TTC549 (cell line): ENCODE data around the gene STK31.
"Not testable (repeated sequence)": the region's sequence is repeated elsewhere in the genome, so short reads cannot be mapped to it uniquely, and the experiment has no call there.

Source experiments
- FAIRE-seq: peaks from 2 replicates; lab custom pipeline; 2012; peaks lifted over from hg19 to GRCh38; lab: Jason Lieb, UNC

STK31 gene, protein sequence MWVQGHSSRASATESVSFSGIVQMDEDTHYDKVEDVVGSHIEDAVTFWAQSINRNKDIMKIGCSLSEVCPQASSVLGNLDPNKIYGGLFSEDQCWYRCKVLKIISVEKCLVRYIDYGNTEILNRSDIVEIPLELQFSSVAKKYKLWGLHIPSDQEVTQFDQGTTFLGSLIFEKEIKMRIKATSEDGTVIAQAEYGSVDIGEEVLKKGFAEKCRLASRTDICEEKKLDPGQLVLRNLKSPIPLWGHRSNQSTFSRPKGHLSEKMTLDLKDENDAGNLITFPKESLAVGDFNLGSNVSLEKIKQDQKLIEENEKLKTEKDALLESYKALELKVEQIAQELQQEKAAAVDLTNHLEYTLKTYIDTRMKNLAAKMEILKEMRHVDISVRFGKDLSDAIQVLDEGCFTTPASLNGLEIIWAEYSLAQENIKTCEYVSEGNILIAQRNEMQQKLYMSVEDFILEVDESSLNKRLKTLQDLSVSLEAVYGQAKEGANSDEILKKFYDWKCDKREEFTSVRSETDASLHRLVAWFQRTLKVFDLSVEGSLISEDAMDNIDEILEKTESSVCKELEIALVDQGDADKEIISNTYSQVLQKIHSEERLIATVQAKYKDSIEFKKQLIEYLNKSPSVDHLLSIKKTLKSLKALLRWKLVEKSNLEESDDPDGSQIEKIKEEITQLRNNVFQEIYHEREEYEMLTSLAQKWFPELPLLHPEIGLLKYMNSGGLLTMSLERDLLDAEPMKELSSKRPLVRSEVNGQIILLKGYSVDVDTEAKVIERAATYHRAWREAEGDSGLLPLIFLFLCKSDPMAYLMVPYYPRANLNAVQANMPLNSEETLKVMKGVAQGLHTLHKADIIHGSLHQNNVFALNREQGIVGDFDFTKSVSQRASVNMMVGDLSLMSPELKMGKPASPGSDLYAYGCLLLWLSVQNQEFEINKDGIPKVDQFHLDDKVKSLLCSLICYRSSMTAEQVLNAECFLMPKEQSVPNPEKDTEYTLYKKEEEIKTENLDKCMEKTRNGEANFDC

DNA sequence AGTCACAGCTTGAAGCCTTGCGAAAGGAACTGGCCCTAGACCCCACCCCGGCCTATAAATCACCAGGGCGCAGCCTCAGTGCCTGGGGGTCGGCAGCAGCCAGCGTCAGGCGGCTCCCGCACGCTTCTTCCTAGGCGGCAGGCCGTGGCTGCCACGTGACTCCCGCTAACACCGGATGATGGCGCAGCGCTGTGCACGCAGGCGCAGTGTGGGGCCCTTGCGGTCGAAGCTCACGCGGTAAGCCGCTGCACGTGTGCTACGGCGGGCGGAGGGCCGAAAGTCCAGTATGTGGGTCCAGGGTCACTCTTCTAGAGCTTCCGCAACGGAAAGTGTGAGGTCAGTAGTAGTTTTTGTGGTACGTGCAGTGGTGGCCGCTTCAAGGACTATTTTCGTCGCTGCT, at the start of gene STK31:
Gene STK31 (plus strand): TSS at position 220 of the 400 bp plus-strand sequence. CDS start 67 bp downstream, at position 287.
- no peak for FAIRE-seq

DNA sequence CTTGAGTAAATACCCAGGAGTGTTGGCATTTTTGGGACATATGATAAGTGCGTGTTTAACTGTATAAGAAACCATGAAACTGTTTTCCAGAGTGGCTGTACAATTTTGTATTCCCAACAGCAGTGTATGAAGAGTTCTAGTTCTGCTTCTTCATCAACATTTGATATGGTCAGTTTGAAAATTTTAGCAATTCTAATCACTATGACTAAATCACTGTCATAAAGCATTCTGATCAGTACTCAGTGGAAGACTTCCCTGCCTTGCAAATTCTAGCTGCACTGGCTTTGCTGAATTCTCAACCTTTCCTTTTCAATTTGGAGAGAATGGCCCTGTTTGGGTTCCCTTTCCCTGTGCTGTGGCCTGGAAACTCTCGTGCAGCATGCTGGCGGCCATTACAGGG, 48.6 kb upstream of the STK31 start:
- FAIRE-seq = no peak

DNA sequence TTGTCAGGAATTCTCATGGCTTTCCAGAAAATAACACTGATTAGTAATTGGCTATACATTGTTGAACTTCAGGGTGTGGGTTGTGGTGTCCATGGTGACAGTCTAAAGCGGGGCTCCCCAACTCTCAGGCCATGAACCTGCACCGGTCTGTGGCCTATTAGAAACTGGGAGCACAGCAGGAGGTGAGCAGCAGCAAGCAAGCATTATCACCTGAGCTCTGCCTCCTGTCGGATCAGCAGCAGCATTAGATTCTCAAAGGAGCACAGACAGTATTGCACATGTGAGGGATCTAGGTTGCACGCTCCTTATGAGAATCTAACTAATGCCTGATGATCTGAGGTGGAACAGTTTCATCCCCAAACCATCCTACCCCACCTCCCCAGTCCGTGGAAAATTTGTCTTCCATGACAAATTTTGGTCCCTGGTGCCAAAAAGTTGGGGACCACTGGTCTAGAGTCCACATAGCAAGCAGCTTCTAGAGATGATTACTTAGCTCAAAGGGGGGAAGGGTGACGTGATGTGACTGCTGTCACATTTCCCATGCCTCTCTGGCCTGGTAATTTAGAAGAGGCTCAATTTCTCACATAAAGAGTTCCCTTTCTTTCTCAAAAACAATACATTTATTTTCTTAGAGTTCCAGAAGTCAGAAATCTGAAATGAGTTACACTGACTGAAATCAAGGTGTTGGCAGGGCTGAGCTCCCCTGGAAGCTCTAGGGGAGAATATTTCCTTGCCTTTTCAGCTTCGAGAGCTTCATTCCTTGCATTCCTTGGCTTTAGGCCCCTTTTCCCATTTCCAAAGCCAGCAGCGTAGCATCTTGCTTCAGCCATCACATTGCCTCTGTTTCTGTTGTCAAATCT, 47.7 kb upstream of the STK31 start:
- no peak for FAIRE-seq

DNA sequence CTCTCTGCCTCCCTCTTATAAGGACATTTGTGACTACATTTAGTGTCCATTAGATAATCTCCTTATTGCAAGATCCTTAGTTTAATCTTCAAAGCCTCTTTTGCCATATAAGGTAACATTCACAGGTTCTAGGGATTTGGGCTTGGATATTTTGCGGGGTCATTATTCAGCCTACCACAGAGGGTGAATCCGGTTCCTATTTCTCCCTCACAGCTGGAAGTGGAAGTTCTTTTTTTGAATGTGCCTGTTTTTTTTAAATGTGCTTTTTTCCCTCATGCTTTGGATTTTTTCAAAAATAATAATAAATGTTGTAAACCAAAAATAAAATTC, 47.1 kb upstream of the STK31 start:
- FAIRE-seq = no peak

DNA sequence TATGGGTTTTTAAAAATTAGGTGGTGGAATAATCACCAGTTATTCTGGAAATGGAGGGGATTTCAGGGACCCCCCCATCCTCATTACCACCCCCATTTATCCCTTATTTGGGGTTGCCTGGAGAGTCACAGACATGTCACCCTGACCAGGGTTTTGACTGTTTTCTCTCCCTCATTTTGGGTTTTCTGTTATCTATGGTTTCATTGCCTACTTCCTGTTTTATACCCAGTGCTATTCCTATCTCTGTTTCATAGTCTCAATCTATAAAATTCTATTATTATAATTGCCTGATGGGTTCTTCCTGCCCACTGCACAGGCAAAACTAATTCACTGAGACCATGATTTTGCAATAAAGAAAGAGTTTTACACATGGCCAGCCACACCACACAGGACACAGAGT, 45.9 kb upstream of the STK31 start:
- FAIRE-seq = no peak

DNA sequence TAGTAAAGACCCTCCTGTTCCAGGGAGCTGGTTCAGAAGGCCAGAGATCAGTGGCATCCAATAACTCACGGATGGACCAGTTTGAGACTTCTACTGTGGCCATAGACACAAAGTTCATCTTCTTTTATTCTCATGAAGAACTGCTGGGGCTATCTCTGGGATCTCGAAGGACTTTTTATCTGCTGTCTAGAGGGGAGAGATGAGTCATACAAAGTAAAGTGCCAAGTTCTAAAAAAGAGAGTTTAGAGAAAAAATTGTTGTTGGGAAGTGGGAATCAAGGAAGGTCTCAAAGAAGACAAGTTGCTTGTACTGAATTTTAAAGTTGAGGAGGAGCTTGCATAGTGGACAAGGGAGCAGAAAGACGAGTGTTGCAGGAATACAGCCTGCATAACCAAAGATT, 38.0 kb upstream of the STK31 start:
- no peak for FAIRE-seq

DNA sequence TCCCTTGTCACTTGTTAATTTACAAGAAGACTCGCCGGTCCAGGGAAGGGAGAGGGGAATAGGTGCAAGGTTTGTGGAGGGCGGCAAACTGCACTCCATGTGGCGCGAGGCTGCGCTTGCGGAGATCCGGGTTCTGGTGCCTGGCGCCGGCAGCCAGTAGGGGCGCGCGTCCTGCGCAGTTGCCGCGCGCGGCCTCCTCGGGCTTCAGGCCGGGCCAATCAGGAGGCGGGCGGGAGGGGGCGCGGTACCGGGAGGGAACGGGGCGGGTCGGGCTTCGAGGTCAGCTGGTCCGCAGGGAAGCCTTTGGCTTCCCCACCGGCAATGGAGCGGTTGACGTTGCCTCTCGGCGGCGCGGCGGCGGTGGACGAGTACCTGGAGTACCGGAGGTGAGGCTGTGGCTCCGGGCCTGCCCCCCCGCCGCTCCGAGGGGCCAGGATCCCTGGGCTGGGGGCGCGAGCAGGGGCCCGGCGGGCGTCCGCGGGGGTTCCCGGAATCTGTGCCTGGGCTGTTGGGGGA, 30.1 kb upstream of the STK31 start, which contains the start of gene FAM221A:
Gene FAM221A (plus strand): TSS at position 302 of the 516 bp plus-strand sequence. CDS start 20 bp downstream, at position 322.
- no peak for FAIRE-seq

DNA sequence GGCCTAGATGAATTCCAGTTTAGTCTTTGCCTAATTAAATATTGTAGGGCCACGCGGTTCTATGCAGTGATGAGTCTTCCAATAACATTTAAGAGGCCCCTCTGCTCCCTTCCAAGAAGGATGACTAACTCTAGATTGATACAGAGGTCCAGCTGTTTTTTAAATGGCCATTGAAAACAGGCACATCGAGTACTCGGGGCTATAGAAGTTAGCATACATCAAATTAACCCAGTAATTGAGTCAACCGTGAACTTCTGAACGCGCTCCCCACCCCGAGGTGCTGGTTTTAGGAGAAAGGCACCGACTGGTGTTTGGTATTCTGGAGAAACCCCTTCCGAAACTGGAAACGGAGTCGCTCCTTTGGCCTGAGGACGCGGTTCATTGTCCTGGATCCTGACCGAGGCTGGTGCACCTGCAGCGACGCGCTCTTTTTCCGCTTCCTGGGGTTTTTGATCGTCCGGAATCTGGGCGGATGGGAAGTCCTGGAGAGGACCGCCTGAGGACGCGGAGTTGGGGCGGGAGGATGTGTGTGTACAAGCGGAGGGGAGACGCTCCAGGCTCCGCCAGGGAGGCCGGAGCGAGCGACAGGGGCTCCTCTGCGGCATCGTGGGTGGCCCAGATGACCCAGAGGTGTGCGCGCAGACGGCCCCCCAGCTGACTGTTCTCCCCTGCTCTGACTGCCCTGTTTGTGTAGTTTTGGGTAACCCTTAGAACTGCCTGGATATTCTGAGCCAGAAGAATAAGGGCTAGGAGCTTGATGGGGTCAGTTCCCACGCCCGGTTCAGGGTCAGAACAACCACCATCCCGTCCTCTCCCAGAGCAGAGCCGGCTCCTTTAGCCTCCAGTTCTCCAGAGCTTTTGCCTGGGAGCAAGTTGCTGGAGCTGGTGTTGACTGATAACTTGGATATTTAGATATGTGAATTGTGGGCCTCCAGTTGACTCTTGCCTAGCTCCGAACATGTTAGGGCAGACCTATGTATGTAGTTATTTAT, 29.3 kb upstream of the STK31 start:
- no peak for FAIRE-seq

DNA sequence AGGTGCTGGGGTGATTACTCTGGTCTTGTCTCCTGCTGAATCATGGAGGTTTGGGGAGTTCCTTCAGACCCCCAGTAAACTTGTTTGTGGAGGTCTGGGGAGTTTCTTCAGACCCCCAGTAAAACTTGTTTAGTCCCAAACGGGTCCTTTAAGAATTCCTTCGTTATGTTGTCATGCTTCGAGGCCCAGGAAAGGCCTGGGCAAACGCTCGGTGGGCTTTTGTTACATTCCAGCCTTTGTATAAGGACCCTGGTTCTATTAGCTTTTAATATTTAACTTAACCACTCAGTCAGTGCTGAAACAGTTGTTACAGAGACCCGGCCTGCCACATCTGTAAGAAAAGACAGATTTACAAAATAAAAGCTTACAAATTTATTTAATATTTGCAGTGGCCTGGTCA, 26.0 kb upstream of the STK31 start:
- not testable (repeated sequence) for FAIRE-seq

DNA sequence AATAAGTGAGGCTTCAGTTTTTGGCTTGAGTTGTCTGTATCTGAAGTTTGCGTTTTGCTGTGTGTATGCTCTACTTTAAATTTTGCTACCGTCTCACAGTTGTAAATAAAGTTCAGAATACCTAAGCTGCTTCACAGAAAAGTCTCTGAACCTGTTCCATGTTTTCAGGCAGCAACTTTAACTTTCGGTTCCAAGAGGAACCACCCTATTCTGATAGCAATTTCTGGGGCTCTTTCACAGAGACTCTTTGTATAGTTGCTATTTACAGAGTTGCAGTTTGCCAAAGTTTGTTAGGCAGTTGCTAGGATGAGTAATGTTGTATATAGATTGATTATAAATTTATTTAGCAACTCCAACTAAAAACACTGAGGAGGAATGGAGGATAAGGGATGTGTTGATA, 24.3 kb upstream of the STK31 start:
- FAIRE-seq = no peak

DNA sequence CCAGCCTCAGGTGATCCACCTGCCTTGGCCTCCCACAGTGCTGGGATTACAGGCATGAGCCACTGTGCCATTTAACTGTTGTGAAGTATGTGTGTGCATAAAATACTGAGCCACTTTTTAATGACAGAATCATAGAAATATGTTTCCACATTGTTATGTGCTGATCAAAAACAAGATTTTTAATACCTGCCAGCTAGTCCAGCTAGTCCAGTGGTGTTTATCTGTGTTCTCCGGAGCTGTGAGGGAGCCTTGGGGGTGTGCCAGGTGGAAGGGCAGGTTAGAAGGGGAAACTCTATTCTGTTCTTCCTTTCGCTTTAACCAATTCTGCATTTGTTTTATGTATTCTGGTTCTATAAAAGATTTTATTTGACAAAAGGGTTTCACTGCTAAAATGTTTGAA, 23.0 kb upstream of the STK31 start:
- FAIRE-seq = no peak

DNA sequence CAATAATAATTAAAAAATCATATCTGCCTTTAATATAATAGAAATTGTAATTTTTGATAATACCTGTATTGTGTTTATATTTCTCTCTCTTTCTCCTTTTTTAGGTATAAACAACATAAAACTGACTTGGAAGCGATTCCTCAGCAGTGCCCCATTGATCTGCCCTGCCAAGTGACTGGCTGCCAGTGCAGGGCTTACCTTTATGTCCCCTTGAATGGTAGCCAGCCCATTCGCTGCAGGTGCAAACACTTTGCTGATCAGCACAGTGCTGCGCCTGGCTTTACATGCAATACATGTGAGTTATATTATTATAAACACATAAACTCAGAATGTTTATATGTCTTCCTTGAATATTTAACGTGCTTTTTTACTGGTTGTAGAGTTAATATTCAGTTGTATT, 20.9 kb upstream of the STK31 start:
- no peak for FAIRE-seq

DNA sequence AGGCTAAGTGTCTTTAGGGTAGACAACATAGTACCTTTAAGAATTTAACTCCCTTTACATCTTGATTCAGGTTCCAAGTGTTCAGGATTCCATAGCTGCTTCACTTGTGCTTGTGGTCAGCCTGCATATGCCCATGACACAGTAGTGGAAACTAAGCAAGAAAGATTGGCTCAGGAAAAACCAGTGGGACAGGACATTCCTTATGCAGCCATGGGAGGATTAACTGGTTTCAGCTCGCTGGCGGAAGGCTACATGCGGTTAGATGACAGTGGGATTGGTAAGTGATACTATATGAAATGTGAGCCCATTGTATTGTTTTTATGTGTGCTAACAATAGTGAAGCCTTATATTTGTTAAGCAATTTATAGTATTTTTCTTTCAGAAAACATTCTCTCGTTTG, 18.7 kb upstream of the STK31 start:
- FAIRE-seq = no peak

DNA sequence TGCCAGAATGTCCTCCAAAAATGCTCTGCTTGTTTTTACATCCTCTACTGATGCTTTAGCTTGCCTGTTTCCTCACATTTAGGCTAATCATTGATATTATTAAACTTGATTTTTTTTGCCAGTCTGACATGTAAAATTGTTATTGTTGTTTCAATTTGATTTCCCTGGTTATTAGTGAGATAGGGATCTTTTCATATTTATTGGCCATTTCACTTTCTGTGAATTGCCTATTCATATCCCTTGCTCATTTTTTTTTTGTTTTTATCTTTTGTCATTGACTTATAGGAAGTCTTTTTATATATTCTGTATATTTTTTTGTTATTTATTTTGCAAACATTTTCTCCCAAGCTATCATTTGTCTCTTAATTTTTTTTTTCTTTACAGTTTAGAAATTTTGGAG, 16.8 kb upstream of the STK31 start:
- peak; percentile 5 for FAIRE-seq

DNA sequence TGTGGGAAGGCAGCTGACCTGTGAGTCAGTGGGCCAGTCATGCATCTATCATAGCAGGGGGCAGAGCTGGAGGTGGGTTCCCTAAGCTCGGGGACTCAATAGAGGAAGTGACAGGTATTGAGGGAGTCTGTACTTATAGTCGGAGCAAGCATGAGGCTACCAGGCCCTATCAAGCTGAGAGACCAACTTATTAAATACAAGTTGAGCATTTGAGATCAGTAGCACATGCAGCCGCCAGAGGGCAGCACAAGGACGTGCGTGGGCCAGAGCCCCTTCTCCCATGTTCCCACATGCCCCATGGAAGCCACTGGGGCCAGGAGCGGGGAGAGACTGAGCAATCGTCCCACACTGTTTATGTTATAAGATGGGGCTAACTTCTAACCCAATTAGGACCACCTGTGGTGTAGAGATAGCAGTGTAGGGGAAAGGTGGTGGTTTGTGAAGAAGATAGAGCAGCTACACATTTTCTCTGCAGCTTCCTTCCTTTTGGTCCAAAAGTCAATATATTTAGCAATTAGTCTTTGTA, 13.0 kb upstream of the STK31 start:
- FAIRE-seq = no peak

DNA sequence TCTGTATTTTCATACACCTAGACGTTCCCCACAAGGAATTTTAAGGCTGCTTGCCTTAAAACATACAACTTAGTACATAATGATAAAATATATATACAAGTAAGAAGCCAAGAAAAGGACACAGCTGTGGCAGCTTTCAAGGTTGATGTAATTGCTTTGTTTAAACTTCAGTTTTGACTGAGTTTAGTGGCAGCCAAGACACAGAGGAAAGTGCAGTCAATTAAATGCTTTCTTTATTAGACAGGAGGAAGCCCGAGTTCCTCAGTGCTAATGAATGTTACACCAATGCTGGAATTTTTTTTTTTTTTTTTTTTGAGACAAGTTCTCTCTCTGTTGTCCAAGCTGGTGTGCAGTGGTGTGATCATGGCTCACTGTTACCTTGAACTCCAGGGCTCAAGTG, 11.2 kb upstream of the STK31 start:
- FAIRE-seq = no peak

DNA sequence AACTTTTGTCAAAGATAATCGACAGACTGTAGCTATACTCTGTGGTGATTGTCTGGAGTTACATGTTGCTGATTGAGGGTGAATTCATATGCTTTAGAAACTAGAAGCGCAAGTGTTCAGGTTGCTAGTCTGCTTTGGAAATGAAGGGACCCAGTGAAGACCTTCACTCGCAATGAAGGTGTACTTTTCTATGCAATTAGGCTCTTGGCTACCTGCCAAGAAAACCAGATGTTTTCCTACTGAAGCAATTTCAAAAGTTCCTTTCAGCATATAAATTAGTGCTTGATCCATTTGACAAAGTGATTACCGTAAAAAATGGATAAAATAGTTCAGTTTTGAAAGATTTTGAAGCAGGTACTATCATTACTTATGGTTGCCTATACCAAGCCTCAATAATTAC, 10.0 kb upstream of the STK31 start:
- no peak for FAIRE-seq

DNA sequence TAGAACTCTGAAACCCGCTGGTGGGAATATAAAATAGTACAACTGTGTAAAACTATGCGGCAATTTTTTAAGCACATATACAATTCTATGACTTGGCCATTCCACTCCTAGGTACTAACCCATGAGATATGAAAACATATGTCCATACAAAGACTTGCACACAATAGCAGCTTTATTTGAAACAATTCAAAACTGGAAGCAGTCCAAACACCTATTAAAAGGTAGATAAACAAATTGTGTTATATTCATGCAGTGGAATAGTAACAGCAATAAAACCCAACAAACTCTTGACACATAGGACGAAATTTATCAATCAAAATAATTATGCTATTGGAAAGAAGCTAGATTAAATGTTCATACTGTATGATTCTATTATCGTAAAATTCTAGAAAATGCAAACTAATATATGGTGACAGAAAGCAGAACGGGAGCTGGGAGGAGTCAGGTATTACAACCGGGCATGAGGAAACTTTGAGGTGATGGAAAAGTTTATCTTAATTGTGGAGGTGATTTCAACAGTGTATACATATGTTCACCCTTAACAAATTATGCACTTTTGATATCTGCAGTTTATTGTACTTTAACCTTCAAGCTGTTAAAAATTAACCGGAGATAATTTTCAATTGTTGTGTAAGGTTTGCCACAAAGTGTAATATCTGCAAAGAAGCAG, 803 bp upstream of the STK31 start:
- FAIRE-seq = no peak

DNA sequence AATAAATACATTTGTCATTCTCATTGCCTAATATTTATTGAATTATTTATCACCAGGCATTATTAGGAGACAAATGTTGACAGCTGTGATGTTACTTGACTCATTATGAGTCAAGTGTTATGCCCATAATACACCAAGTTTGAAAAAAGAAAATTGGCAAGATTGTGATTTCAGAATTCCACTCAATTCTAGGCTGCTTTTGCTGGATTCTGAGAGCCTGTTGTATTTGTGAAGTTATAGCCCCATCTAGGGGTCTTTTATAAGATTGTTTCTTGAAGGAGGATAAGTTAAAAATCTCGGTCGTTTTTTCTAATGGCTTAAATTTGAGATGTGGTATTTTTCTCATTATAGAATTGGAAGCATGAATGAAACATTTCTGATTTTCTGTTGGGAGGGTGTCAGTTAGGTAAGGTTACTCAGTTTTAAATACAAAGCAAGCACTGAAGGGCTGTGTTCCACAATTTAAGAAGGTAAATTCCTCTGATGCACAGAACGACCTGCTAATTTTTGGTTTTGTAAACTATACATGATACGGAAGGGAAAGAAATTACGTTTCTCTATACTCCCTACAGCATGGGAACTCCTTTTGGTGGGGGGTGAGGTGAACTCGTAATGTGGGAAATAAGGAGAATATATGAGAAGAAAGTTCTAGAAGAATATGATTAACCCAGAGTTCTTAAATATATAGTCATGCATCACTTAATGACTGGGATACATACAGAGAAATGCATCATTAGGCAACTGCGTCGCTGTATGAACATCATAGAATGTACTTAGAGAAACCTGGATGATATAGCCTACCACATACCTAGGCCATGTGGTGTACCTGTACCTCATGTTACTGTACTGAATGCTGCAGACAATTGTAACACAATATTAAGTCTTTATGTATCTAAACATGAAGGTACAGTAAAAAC, 2.6 kb downstream of the STK31 start:
- FAIRE-seq = peak; percentile 98
